ENCODE data around the gene AXL.
"Not testable (repeated sequence)": the region's sequence is repeated elsewhere in the genome, so short reads cannot be mapped to it uniquely, and the experiment has no call there.

AXL gene

GRCh38 chr19:41269571-41269970 is 50.5 kb downstream of the AXL start:
- DNase-seq (ENCODE audit: low read depth in 2 of 3, low spot score in 1 of 3), result no peak

DNA sequence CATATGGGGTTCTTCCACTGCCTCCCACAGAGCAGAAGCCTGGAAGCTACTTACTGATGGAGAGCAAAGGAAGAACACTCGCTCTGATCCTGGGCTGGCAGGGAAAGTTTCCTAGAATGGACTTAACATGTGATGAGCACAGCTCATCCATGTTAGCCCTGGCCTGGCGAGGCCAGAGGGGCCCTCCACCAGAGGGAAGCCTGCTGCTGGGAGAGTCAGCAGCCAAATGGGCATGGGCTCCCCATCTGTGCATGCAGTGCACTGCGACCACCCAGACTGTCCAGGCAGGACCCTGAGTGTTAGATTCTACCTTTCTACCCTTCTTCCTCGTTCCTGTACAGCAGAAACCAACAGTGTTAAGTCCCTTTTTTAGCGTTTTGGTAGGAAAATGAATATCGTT is 54.1 kb downstream of the AXL start:
- DNase-seq (ENCODE audit: low read depth in 2 of 3, low spot score in 1 of 3), result no peak

GRCh38 chr19:41274802-41275201 is 55.8 kb downstream of the AXL start:
- DNase-seq (ENCODE audit: low read depth in 2 of 3, low spot score in 1 of 3), result no peak

DNA sequence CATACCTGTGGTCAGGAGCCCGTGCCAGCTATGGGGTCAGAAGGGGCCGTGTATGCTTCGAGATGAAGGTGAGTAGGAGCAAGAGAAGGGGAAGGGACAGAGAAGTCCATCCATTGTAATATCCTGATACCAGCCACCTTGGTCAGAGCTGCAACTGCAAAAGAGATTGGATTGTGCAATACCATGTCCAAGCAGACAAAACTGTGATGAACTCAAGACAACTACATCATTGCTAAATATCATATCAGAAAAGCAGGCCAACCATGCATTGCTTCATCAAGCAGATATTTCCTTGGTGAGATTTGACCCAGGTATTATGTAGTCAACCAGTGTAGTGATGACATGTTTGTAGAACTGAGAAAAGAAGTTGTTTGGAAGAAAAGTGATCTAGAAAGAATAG is 57.2 kb downstream of the AXL start:
- DNase-seq (ENCODE audit: low read depth in 2 of 3, low spot score in 1 of 3), result no peak

GRCh38 chr19:41278478-41278877 is 59.5 kb downstream of the AXL start:
- no peak for DNase-seq (ENCODE audit: low read depth in 2 of 3, low spot score in 1 of 3)

GRCh38 chr19:41288673-41289530 is 69.9 kb downstream of the AXL start:
- no peak for DNase-seq (ENCODE audit: low read depth in 2 of 3, low spot score in 1 of 3)

DNA sequence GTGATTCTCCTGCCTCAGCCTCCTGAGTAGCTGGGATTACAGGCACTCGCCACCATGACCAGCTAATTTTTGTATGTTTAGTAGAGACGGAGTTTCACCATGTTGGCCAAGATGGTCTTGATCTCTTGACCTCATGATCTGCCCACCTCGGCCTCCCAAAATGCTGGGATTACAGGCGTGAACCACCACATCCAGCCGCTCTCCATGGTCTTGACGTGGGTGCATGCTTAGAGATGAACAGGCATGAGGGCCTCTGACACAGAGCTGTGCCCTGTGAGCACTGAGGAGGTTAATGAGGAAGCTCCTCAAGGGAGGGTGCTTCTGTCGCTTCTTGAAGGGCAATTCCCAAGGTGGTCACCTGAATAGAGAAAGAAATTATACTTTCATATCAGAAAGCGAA is 70.8 kb downstream of the AXL start:
- not testable (repeated sequence) for DNase-seq (ENCODE audit: low read depth in 2 of 3, low spot score in 1 of 3)

DNA sequence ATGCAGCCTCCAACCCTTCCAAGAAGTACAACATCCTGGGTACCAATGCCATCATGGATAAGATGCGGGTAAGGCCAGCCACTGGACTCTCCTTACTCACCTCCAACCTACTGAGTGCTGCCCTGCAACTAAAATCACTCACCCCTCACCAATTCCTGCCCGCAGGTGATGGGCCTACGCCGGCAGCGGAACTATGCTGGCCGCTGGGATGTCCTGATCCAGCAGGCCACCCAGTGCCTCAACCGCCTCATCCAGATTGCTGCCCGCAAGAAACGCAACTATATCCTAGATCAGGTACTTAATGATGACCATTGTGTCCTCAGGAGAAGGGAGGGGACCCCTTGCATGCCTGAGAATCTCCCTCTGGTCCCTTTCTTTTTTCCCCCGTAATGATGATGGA is 75.4 kb downstream of the AXL start:
- no peak for DNase-seq (ENCODE audit: low read depth in 2 of 3, low spot score in 1 of 3)

- no peak for DNase-seq (ENCODE audit: low read depth in 2 of 3, low spot score in 1 of 3)
Measured at GRCh38 chr19:41295499-41295898, 76.5 kb downstream of the AXL start.

DNA sequence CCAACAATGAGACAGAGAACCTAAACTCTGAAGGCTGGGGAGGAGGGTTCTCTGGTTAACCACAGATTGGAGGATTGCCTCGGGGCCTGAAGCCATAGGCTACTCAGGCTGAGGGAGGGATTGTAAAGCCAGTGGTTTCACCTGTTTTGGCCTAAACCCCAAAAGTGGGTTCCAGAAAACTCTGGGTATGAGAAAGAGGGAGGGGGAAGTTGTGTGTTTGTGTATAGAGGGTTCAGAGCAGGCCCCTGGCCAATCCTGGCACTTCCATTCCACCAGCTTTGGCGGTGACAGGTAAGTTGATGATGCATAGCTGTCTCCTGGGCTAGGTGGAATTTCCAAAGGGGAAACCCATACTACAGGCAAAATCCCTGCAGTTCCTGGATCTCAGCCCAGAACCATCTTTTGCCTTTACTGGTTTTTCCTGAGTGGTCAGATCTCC is 77.4 kb downstream of the AXL start:
- no peak for DNase-seq (ENCODE audit: low read depth in 2 of 3, low spot score in 1 of 3)

DNA sequence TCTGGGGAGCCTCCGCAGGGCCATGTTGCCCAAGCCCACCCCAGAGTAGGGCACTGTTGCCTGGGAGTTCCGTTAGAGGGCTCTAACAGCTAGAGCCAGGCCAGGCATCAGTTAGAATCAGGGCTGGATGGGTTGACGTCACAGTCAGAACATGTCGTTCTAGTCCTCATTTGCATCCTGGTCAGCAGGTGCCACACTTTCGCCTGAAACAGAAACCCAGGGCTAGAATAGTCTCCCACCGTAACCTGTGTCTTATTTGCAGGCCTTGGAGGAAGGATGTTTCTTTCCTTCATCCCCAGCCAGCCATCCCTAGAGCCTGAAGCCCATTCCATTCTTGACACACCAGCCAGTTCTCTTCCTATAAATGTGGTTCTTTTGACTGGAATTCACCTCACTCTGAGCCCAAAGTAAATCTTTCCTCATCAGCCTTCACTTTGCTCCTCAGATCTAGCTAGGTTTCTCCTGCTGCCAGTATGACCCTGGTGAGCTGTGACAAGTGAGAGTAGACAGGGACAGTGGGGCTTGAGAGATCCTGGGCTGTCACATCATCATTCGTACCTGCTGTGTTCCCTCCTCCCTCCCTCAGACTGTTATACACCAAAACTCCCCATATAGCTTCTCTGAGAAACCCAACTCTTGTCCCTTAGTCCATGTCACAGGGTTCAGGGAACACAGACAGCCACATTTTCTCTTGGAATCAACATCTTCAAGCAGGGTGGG is 78.8 kb downstream of the AXL start:
- no peak for DNase-seq (ENCODE audit: low read depth in 2 of 3, low spot score in 1 of 3)

DNA sequence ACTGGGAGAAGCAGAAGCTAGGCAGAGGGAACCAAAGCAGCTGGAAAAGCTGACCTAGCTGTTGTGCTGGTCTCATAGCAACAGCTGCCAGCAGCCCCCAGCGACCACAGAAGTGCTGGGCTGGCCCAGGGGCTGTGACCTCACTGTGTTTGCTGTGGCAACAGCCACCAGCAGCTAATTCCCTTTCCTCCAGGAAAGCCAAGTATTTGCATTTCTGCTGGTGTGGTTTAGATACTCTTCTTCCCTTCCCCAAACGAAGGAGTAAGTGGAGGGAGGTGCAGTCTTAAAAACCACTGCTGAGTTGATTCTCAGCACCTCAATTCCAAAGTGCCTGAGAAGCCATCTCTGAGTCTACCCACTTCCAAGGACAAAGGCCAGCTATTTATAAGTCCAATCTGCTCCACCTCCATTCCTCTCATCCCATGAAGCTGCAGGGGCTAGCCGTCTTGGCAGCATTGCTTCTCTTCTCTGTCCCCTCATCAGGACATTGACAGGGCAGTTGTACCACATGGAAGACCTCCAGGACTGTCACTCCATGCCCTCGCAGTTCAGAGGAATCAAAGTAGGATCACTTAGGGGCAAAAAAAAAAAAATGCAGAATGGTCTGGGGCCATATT is 79.4 kb downstream of the AXL start:
- no peak for DNase-seq (ENCODE audit: low read depth in 2 of 3, low spot score in 1 of 3)

DNA sequence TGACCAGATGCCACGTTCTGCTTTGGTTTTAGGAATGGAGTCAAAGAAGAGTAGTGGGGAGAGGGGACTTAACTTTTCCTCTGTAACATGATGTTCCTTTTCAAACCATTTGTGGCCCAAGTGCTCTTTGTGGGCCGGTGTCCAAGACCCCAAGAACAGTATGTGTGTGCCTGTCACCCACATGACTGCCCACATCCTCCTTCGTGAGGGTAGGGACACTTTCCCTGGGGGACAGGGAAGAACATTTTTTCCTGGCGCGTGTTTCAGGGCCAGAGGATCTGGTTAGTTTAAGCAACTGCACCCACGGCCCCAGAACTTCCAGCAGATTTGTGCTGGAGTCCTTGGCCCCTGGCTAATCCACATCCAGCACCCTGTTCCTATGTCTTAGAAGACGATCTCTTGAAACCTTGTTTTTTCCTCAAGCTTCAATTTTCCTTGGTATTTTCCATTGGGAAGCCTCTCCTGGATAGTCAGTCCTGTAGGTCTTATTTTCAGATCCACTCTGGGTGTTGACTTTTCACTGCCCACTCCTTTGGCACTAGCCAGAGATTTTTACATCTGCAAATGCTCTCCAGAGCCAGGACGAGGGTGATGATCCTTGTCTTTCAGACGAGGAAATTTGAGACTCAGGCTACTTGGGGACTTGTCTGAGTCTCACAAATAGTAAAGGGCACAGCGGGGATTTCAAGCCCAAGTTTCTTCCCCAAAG is 80.2 kb downstream of the AXL start:
- DNase-seq (ENCODE audit: low read depth in 2 of 3, low spot score in 1 of 3), result no peak

- no peak for DNase-seq (ENCODE audit: low read depth in 2 of 3, low spot score in 1 of 3)
Measured at GRCh38 chr19:41299755-41300089, 80.7 kb downstream of the AXL start.

DNA sequence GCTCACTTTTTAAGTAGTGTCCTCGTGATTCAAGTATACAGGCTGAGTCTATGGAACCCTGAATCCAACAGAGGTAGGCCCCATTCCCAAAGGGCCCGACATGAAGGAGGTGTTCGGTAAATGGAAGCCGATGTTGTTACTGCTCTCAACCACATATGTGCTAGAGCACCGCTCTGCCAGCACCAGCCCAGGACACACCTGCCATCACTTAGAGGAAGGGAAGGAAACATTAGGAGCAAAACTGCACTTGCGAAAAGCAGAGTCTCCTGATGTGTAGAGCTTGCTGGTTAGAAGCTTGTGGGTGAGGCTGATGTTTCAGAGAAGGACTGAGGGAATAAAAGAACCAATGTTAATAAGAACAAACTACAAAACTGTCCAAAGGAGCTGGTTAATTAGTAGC is 81.5 kb downstream of the AXL start:
- no peak for DNase-seq (ENCODE audit: low read depth in 2 of 3, low spot score in 1 of 3)

- DNase-seq (ENCODE audit: low read depth in 2 of 3, low spot score in 1 of 3), result peak; percentile 53 to 60 (median 60)
Measured at GRCh38 chr19:41302624-41303351, 83.8 kb downstream of the AXL start.

DNA sequence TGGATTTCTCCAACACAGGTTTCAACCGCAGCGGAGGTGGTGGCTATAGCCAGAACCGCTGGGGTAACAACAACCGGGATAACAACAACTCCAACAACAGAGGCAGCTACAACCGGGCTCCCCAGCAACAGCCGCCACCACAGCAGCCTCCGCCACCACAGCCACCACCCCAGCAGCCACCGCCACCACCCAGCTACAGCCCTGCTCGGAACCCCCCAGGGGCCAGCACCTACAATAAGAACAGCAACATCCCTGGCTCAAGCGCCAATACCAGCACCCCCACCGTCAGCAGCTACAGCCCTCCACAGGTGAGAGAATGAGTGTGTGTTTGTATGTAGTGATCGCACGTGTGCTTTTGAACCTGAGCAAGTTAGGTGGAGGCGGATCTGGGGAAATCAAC is 84.9 kb downstream of the AXL start:
- no peak for DNase-seq (ENCODE audit: low read depth in 2 of 3, low spot score in 1 of 3)

DNA sequence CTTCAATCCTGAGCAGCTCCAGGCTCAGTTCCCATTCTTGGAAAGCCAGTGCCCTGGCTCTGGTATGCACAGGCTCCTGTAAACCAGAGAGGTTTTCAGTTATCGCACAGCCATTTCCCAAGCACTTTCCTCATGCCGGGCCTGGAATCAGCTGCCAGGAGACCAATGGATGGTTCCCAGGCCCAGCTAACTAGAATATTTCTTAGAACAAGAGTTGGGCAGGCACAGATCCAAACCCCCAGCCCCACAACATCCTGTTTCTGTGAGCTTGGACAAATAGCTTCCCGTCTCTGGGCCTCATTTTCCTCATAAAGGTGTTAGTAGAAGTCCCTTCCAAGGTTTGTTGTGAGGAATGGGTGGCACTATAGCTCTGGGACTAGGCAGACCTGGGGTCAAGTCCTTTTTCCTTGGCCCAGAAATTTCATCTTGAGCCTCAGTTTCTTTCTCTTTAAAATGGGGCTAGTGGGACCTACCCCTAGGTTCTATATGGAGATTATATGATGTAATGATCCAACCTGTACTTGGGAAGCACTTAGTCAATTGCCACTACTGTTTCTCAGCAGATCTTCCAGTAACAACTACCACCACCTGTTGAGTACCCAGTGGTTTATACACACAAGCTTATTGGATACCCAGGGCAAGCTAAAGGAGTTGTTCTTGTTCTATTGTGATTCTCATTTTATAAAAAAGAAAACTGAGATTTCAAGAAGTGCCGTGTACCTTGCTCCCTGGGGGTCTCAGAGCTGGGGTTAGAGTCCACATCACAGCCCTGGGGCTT is 85.9 kb downstream of the AXL start:
- DNase-seq (ENCODE audit: low read depth in 2 of 3, low spot score in 1 of 3), result no peak

DNA sequence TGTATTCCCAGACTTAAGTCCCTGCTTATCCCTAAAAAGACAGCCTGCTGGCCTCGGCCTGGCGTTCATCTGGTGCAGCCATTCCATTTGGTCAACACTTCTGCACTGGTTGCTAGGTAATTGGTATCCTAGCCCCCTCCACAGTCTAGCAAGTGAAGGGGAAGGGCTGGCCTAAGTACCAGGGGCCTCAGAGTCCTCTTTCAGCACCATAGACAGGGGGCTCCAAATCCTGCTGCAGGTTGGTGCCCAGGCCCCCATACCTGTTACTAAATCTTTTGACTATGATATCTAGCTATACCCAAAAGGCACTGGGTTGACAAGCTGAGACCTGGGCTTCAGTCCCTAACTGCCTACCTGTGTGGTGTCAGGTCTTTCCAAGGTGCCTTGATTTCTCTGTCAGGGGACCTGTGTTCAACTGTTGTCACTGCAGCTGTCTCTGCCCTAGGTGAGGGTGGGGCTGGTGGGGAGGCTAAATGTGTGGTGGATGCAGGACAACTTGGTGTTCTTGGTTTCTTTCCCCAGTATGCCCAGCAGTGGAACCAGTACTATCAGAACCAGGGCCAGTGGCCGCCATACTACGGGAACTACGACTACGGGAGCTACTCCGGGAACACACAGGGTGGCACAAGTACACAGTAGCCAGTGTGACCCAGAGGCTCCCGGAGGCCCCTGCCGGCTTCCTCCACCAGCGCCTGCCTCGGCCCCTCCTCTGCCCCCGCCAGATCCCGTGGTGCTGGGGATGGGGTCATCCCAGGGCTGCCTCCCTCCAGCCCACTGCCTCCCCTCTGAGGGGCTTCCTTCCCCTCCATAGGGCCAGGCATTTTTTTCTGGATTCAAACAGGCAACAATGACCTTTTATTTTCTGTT is 87.1 kb downstream of the AXL start:
- no peak for DNase-seq (ENCODE audit: low read depth in 2 of 3, low spot score in 1 of 3)

All from stimulated activated CD4-positive, alpha-beta T cell treated with anti-CD3 and anti-CD28 coated beads, Interleukin-12 subunit alpha, Interleukin-12 subunit beta, amount 100 ng/mL, for 48 hours (primary cell).